DOHH2 (cell line): ENCODE results near the gene MAGEB18.

Experiments
- EZH2phosphoT487 ChIP-seq: fragments of 200-600 bp; sonication (generic); IDR thresholded peaks from 2 replicates; pipeline ENCODE4 v1.6.1; 2017; ENCODE audit warnings: borderline replicate concordance, mild to moderate bottlenecking, antibody characterized with exemption, low read length, moderate library complexity, mixed read lengths
- TF ChIP-seq, protein P1 (sequence below): fragments of 200-600 bp; sonication (generic); IDR thresholded peaks from one replicate; pipeline ENCODE4 v1.5.1; 2014; ENCODE audit warnings: antibody characterized with exemption, mild to moderate bottlenecking, low read depth, low read length; ENCODE audit not compliant: poor library complexity, severe bottlenecking

DNA sequence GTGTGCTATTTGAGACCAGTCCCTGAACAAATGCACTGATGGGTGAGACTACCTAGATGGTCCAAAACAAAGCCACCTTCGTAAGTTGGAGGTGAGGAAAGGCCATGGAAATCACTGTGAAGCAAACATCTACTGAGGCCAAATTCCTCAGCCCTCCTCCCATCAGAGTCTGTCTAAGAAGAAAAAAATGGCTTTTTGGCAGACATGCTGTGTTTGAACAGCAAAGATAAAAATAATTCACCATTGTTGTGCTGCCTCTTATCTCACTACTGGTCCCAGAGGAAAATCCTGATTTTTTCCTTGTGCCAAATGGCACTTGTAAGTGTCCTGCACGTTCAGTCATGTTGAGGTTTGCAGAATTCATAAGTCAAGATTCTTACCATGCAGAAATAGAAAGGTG, 7.9 kb downstream of the MAGEB18 start:
- TF ChIP-seq, protein P1, sequence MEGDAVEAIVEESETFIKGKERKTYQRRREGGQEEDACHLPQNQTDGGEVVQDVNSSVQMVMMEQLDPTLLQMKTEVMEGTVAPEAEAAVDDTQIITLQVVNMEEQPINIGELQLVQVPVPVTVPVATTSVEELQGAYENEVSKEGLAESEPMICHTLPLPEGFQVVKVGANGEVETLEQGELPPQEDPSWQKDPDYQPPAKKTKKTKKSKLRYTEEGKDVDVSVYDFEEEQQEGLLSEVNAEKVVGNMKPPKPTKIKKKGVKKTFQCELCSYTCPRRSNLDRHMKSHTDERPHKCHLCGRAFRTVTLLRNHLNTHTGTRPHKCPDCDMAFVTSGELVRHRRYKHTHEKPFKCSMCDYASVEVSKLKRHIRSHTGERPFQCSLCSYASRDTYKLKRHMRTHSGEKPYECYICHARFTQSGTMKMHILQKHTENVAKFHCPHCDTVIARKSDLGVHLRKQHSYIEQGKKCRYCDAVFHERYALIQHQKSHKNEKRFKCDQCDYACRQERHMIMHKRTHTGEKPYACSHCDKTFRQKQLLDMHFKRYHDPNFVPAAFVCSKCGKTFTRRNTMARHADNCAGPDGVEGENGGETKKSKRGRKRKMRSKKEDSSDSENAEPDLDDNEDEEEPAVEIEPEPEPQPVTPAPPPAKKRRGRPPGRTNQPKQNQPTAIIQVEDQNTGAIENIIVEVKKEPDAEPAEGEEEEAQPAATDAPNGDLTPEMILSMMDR = no peak
- TF ChIP-seq EZH2phosphoT487 = no peak
